ENCODE measurements around the gene BLOC1S4.
"Not testable (repeated sequence)": the region's sequence is repeated elsewhere in the genome, so short reads cannot be mapped to it uniquely, and the experiment has no call there.

The BLOC1S4 gene

GRCh38 chr4:6718932-6719610 is 3.1 kb downstream of the BLOC1S4 start:
- no peak for DNase-seq (ENCODE audit: low read depth)

- DNase-seq (ENCODE audit: low read depth), result no peak
These were observed 3.7 kb downstream of the BLOC1S4 start for GRCh38 chr4:6719611-6720179.

- peak; percentile 54 for DNase-seq (ENCODE audit: low read depth)
These were observed 4.3 kb downstream of the BLOC1S4 start for GRCh38 chr4:6720202-6720699.

GRCh38 chr4:6721121-6721520 is 5.1 kb downstream of the BLOC1S4 start:
- DNase-seq (ENCODE audit: low read depth), result no peak

- no peak for DNase-seq (ENCODE audit: low read depth)
These were observed 6.9 kb downstream of the BLOC1S4 start for GRCh38 chr4:6722891-6723290.

- no peak for DNase-seq (ENCODE audit: low read depth)
These were observed 7.9 kb downstream of the BLOC1S4 start for GRCh38 chr4:6723851-6724250.

GRCh38 chr4:6724421-6725111 is 8.6 kb downstream of the BLOC1S4 start:
- DNase-seq (ENCODE audit: low read depth), result no peak

GRCh38 chr4:6725427-6725961 is 9.5 kb downstream of the BLOC1S4 start:
- not testable (repeated sequence) for DNase-seq (ENCODE audit: low read depth)

GRCh38 chr4:6727081-6727942 is 11.3 kb downstream of the BLOC1S4 start:
- peak; percentile 62 for DNase-seq (ENCODE audit: low read depth)

- DNase-seq (ENCODE audit: low read depth), result no peak
These were observed 11.9 kb downstream of the BLOC1S4 start for GRCh38 chr4:6727943-6728250.

GRCh38 chr4:6728320-6729029 is 12.5 kb downstream of the BLOC1S4 start:
- no peak for DNase-seq (ENCODE audit: low read depth)

- no peak for DNase-seq (ENCODE audit: low read depth)
These were observed 14.8 kb downstream of the BLOC1S4 start for GRCh38 chr4:6730603-6731317.

GRCh38 chr4:6731318-6731675 is 15.3 kb downstream of the BLOC1S4 start:
- DNase-seq (ENCODE audit: low read depth), result no peak

GRCh38 chr4:6731780-6732179 is 15.8 kb downstream of the BLOC1S4 start:
- no peak for DNase-seq (ENCODE audit: low read depth)

- peak; percentile 94 for DNase-seq (ENCODE audit: low read depth)
These were observed 16.7 kb downstream of the BLOC1S4 start for GRCh38 chr4:6732441-6733357.

GRCh38 chr4:6733358-6734164 is 17.6 kb downstream of the BLOC1S4 start:
- no peak for DNase-seq (ENCODE audit: low read depth)

GRCh38 chr4:6734165-6734786 is 18.3 kb downstream of the BLOC1S4 start:
- no peak for DNase-seq (ENCODE audit: low read depth)

GRCh38 chr4:6739920-6740319 is 23.9 kb downstream of the BLOC1S4 start:
- DNase-seq (ENCODE audit: low read depth), result no peak

- DNase-seq (ENCODE audit: low read depth), result no peak
These were observed 24.4 kb downstream of the BLOC1S4 start for GRCh38 chr4:6740347-6740746.

Measured in fibroblast of gingiva (primary cell).